HG03460 (cell line): ENCODE results near the gene RNF186.
"Not testable (repeated sequence)": the region's sequence is repeated elsewhere in the genome, so short reads cannot be mapped to it uniquely, and the experiment has no call there.

Experiments used
- ATAC-seq: cut with Tn5 transposase; IDR thresholded peaks from one replicate; pipeline ENCODE4 v1.9.1; 2021; ENCODE audit not compliant: unreplicated experiment

RNF186 gene

GRCh38 chr1:19825298-19825697 is 10.2 kb upstream of the RNF186 start:
- no peak for ATAC-seq

GRCh38 chr1:19824541-19824940 is 9.5 kb upstream of the RNF186 start:
- no peak for ATAC-seq

- no peak for ATAC-seq
Observed at GRCh38 chr1:19824036-19824435, 9.0 kb upstream of the RNF186 start.

GRCh38 chr1:19819701-19820100 is 4.6 kb upstream of the RNF186 start:
- ATAC-seq: no peak

- no peak for ATAC-seq
Observed at GRCh38 chr1:19818324-19818723, 3.2 kb upstream of the RNF186 start.

DNA sequence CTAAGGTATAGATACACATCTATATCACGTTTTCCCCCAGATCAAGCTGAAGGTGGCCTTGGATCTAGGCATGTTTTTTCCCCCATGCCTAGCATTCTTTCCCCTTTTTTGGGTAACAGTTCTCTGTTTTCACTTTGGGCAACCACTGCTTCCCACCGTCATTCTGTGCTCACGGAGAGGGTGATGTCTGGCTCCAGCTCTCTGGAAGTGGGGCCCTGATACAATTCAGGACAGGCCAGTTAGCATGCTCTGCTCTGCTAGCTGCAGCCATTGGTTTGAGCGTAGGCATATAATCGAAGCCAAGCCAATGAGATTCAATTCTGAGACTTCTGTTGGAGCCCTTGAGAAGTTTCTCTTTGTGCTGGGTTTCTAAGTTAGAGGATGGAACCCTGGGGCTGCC is 2.1 kb upstream of the RNF186 start:
- no peak for ATAC-seq

DNA sequence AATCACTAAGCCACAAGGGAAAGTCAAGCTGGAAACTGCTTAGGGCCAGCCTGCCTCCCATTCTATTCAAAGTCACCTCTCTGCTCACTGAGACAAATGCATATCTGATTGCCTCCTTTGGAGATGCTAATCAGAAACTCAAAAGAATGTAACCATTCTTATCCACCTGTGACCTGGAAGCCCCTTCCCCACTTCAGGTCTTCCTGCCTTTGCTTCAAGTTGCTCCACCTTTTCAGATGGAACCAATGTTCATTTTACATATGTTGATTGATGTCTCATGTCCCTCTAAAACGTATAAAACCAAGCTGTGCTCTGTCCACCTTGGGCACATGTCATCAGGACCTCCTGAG is 1.6 kb upstream of the RNF186 start:
- not testable (repeated sequence) for ATAC-seq

- ATAC-seq: no peak
Observed at GRCh38 chr1:19815801-19816736, 986 bp upstream of the RNF186 start.

- no peak for ATAC-seq
Observed at GRCh38 chr1:19814244-19814661, 830 bp downstream of the RNF186 start.

DNA sequence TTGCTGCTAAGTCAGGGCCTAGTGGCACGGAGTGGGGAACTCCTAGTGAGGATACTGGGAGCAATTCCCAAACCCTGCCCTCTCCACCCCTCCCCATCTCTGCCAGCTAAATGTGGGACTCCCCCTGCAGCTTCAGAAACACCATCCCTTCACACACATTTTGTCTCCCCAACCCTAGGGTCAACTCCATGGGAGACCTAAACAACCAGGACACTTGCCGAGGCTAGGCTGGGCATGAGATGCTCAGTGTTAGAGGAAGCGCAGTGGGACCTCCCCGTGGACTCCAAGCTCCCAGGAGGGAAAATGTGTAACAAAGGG is 1.5 kb downstream of the RNF186 start:
- no peak for ATAC-seq

DNA sequence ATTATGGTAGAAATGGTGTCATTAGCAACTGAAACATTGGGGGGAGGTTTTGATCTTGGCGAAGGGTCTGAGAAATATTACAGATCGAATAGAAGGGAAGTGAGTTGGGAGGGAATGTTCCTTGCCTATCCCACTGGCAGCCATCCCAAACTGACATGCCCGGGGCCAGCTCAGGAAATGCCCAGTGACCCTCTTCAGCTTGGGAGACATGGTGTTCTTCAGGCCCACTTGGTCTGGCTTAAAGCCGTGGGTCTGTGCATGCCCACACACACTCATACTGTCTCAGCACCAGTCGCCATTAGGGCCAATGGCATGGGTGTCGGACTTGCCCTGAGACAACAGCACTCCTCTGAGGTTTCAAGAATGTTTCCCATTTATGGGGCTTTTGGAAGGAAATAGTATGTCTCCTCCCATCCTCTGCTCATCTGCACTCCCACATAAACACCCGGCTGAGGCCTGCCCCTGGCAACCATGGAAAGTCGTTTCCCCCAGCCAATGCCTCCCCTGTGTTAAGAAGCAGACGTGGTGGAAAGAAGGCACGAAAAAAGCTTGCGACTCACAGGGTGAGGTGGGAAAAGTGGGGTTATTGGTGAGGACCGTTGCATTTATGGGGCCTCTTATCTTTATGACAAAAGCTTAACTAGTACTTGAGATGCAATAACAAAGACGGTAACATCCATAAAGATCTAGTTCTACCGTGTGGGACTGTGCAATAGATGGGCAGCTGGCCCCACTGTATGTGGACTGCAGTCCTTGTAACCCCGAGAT is 2.0 kb downstream of the RNF186 start:
- ATAC-seq: no peak

DNA sequence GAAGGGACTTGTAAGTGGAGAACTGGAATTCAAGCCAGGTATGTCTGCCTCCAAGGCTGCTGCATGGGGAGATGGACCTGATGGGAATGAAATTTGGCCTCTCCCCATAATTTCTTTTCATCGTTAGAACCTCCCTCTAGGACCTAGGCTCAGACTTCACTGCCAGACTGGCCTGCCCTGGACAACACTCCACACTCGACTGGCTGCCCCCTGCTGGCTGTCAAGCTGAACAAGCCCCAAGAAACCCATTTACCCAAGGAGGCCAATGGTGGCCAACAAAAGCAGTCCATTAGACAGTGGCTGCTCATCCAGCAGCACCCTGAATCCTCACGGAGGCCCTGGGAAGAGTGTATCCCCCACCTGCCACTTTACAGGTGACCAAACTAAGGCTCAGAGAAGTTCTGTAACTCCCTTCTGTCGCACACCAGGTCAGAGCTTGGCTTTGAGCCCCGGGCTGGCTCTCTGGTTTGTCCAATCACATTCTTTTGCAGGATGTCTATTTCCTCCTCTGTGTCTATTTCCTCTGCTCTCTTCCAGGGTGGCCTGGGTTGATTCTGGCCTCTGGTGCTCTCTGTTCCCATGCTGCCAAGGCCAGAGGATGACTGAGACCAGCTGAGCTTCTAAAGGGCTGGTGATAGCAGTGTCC is 3.8 kb downstream of the RNF186 start:
- no peak for ATAC-seq

GRCh38 chr1:19809044-19809750 is 5.9 kb downstream of the RNF186 start:
- no peak for ATAC-seq

DNA sequence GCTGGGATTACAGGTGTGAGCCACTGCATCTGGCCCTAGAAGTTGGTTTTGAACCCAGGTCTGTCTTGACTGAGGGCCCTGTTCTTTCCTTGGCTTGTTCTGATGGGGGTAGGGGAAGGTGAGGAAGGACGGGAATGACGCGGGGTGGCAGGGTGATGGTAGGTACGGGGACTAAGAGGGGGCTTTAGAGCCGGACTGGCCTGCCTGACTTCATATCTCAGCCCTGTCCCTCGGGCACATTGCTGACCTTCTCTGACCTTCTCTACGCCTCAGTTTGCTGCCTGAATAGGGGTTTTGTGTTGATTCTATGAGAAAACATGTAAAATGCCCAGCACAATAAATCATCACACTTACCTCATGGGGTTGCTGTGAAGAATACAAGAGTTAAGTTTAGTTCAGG is 6.7 kb downstream of the RNF186 start:
- no peak for ATAC-seq

GRCh38 chr1:19804831-19805251 is 10.2 kb downstream of the RNF186 start:
- ATAC-seq: no peak

DNA sequence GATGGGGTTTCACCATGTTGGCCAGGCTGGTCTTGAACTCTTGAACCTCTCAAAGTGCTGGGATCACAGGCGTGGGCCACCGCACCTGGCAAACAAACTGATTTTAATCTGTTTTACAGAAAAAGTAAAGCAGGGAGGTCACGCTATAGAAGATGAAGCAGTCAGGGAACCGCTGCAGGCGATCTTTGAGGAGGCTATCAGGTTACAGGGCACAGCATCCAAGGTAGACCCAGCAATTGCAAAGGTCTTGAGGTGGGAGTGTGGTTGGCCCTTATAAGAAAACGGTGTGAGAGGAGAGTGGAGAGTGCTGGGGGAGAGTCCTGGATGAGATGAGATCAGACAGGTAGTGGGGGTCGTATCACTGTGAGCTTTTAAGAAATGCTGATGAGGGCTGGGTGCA is 12.8 kb downstream of the RNF186 start:
- ATAC-seq: no peak

DNA sequence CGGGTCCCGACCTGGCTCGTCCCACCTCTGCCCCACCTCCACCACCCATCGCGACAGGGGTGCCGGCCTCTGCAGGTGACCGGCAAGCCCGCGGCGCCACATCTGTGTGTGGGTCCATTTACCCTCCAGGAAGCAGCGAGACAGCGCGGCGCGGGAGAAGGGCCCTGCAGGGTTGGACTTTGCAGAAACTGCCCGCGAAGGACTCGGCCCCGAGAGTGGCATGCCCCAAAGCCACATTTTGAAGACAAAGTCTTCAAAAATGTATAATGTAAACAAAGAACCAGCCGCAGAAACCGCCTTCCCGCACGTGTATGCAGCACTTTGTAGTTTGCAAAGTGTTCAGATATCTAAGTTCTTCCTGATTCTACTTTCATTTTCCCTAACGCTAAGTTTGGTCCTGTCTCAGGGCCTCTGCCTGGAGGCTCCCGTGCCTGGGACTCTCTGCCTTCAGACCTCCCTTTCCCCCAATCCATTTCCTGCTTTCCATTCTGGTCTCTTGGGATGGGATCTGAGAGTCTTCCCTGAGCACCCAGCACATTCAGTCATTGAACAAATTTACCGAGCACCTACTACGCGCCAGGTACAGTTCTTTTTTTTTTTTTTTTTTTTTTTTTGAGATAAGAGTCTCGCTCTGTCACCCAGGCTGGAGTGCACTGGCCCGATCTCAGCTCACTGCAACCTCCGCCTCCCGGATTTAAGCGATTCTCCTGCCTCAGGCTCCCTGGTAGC is 14.8 kb downstream of the RNF186 start:
- ATAC-seq: peak; percentile 40

- ATAC-seq: peak; percentile 55
Observed at GRCh38 chr1:19799230-19800075, 15.6 kb downstream of the RNF186 start, which contains the start of gene TMCO4. TSS of gene TMCO4 (minus strand) at chr1:19799916. CDS start at chr1:19780758, 19,158 bp downstream.

- ATAC-seq: no peak
Observed at GRCh38 chr1:19798486-19799229, 16.4 kb downstream of the RNF186 start.
